Measurements from ENCODE around the gene PNKP. TPM values are rescaled to one million over a fixed set of nuclear protein-coding genes. Genes with fewer than 3 reads are reported as not detected.

The PNKP gene
- total and polyA plus RNA-seq, 2 experiments from 2014 or later: 74.5 to 98.4 TPM

DNA sequence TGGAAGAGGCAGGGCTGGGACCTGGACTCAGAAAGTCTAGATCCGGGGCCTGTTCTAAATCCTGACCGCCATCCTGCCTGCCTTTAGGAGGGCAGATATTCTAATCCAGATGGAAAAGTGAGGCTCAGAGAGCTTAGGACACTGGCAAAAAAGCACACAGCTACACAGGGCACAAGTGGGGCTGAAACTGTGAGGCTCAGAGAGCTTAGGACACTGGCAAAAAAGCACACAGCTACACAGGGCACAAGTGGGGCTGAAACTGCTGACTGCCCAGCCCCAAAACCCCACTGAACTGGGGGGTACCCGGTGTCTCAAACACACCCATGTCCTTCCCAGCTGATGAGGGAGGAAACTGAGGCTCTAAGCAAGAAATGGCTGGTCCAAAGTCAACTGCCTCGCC lies 7.8 kb upstream of the PNKP start:
- no peak for DNase-seq (ENCODE audit: low read depth in 1 of 2, low spot score in 1 of 2)
- TF ChIP-seq, protein P1, sequence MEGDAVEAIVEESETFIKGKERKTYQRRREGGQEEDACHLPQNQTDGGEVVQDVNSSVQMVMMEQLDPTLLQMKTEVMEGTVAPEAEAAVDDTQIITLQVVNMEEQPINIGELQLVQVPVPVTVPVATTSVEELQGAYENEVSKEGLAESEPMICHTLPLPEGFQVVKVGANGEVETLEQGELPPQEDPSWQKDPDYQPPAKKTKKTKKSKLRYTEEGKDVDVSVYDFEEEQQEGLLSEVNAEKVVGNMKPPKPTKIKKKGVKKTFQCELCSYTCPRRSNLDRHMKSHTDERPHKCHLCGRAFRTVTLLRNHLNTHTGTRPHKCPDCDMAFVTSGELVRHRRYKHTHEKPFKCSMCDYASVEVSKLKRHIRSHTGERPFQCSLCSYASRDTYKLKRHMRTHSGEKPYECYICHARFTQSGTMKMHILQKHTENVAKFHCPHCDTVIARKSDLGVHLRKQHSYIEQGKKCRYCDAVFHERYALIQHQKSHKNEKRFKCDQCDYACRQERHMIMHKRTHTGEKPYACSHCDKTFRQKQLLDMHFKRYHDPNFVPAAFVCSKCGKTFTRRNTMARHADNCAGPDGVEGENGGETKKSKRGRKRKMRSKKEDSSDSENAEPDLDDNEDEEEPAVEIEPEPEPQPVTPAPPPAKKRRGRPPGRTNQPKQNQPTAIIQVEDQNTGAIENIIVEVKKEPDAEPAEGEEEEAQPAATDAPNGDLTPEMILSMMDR (IDR thresholded peaks at IDR 0.05; ENCODE audit: low read depth, low read length): no peak
- Histone ChIP-seq H3K4me3 (peak overlapping the region; percentile 76), H3K27me3 (no peaks in the 10 kb centered on the region), H3K27ac (peak overlapping the region; percentile 99), H3K36me3 (peaks cover 3% of the 10 kb centered on the region), H3K4me1 (ENCODE audit: low read depth) (no peaks in the 10 kb centered on the region), H3K9me3 (ENCODE audit: low read depth) (no peaks in the 10 kb centered on the region)

DNA sequence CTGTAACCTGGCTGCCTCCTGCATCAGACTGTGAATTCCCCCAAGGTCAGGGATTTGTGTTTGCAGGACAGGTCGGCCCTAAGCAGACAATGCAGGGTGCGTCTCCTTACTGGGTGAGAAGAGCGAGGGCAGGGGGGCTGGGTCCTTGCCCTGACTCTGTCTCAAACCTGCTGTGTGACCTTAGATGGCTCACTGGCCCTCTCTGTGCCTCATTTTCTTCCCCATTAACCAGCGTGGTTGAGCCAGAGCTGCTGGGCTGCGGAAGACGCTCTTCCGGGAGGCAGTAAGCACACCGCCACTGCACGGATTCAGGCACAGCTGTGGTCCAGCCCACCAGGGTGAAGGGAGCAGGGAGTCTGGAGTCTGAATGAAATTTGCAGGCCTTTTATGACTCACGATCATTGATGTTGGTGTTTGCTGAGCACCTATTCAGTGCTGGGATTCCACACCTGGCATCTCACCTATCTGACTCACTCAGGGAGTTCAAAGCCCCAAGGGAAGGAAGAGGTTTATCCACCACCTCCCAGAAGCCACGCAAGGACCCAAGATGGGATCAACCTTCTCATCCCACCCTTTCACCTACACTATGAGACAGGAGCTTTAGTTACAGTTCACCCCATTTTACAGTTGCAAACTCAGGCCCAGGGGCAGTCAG lies 7.3 kb upstream of the PNKP start:
- TF ChIP-seq, protein P1 (IDR thresholded peaks at IDR 0.05; ENCODE audit: low read depth, low read length): no peak
- Histone ChIP-seq H3K9me3 (ENCODE audit: low read depth) (no peaks in the 10 kb centered on the region), H3K4me1 (ENCODE audit: low read depth) (no peaks in the 10 kb centered on the region), H3K4me3 (no peak overlapping the region), H3K27ac (no peak overlapping the region), H3K36me3 (no peaks in the 10 kb centered on the region), H3K27me3 (no peaks in the 10 kb centered on the region)
- DNase-seq (ENCODE audit: low read depth in 1 of 2, low spot score in 1 of 2): no peak

- DNase-seq (ENCODE audit: low read depth in 1 of 2, low spot score in 1 of 2): no peak
- Histone ChIP-seq H3K9me3 (ENCODE audit: low read depth) (no peaks in the 10 kb centered on the region), H3K36me3 (no peaks in the 10 kb centered on the region), H3K27ac (no peak overlapping the region), H3K4me3 (no peak overlapping the region), H3K27me3 (no peaks in the 10 kb centered on the region), H3K4me1 (ENCODE audit: low read depth) (no peaks in the 10 kb centered on the region)
- TF ChIP-seq, protein P1 (IDR thresholded peaks at IDR 0.05; ENCODE audit: low read depth, low read length): no peak
These were observed 6.5 kb upstream of the PNKP start for GRCh38 chr19:49873834-49874233.

- no peaks in the 10 kb centered on the region for H3K9me3 ChIP-seq (ENCODE audit: low read depth)
- TF ChIP-seq, protein P1 (IDR thresholded peaks at IDR 0.05; ENCODE audit: low read depth, low read length): no peak
- no peaks in the 10 kb centered on the region for H3K36me3 ChIP-seq
These were observed 5.7 kb upstream of the PNKP start for GRCh38 chr19:49873129-49873521.

DNA sequence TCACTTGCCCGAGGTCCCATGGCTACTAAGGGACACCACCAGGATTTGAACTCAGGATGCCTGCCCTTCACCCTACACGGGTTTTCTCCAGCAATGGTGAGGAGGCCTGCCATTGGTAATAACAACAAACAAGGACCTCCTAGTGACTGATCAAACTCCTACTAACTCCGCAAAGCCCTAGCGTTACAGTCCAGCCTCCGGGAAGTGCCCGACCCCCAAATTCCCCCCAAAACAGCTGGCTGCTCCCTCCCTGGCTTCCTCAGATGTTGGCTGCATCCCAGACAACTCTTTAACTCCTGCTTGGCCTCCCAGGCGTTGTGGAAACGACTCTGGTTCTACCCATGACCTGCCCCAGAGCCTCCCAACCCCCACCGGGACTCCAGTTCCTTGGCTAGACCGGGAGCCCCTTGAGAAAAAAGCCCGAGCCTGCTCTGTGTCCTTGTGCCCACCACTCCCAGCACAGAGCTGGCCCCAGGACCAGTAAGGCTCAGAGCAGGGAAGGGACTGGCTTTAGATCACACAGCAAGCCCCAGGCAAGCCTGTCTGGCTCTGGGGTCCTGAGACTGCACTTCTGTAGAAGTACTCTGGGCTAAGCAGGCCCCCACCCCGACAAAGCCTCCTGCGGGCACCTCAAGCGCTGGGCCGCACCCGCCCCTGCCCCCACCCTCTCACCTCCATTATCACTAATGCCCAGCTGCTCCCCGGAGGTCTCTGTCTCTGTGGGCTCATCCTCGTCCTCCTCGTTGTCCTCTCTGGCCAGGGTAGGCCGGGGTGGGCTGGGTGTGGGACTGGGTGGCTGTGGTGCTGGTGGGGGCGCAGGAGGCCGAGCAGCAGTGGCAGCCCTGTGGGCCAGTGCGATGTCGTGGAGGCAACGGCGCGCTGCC lies 5.1 kb upstream of the PNKP start:
- Histone ChIP-seq H3K36me3 (no peaks in the 10 kb centered on the region), H3K9me3 (ENCODE audit: low read depth) (no peaks in the 10 kb centered on the region), H3K27me3 (no peaks in the 10 kb centered on the region), H3K4me3 (no peak overlapping the region), H3K4me1 (ENCODE audit: low read depth) (no peaks in the 10 kb centered on the region), H3K27ac (no peak overlapping the region)
- no peak for DNase-seq (ENCODE audit: low read depth in 1 of 2, low spot score in 1 of 2)
- TF ChIP-seq, protein P1 (IDR thresholded peaks at IDR 0.05; ENCODE audit: low read depth, low read length): no peak

More at GRCh38 chr19:49873129-49873521, 5.7 kb upstream of the PNKP start:
- H3K4me1 ChIP-seq (ENCODE audit: low read depth): no peaks in the 10 kb centered on the region
- DNase-seq (ENCODE audit: low read depth in 1 of 2, low spot score in 1 of 2): no peak
- H3K27ac ChIP-seq: no peak overlapping the region
- no peaks in the 10 kb centered on the region for H3K27me3 ChIP-seq
- no peak overlapping the region for H3K4me3 ChIP-seq
